HepG2 (cell line): Measurements from ENCODE around the gene SYTL1. TPM values are rescaled to one million over a fixed set of nuclear protein-coding genes. Genes with fewer than 3 reads are reported as not detected.

Experiments used
- AGO1 ChIP-seq: fragments of 200-400 bp; formaldehyde crosslinking; IDR thresholded peaks from 2 replicates; pipeline ENCODE4 v1.6.1; 2017; ENCODE audit warnings: mild to moderate bottlenecking, low read depth, low read length, moderate library complexity; ENCODE audit not compliant: poor library complexity, severe bottlenecking
- ATF5 ChIP-seq: sonication (generic); formaldehyde crosslinking; IDR thresholded peaks from 2 replicates; pipeline ENCODE4 v1.4.0; 2020; ENCODE audit warnings: mild to moderate bottlenecking, low read depth, missing genetic modification reagents
- HINFP ChIP-seq: sonication (generic); formaldehyde crosslinking; IDR thresholded peaks from 2 replicates; pipeline ENCODE4 v1.4.0; 2020; ENCODE audit warnings: low read depth, mild to moderate bottlenecking, missing genetic modification reagents
- HMGA1 ChIP-seq: sonication (generic); formaldehyde crosslinking; conservative IDR thresholded peaks from 2 replicates; pipeline ENCODE4 v1.4.0; 2020; ENCODE audit warnings: missing genetic modification reagents
- POLR2AphosphoS2 ChIP-seq: IDR thresholded peaks from 2 replicates; pipeline ENCODE4 v1.6.1; 2011; ENCODE audit warnings: low read depth, low read length, improper control_type of control experiment
- PREB ChIP-seq: sonication (generic); formaldehyde crosslinking; IDR thresholded peaks from 2 replicates; pipeline ENCODE4 v1.4.0; 2020; ENCODE audit warnings: missing genetic modification reagents
- SAP130 ChIP-seq: IDR thresholded peaks from 2 replicates; pipeline ENCODE4 v1.6.1; 2016; ENCODE audit warnings: low read depth
- TGIF2 ChIP-seq: IDR thresholded peaks from 2 replicates; pipeline ENCODE4 v1.6.1; 2016; ENCODE audit warnings: control low read depth, missing compliant biosample characterization
- U2AF1 ChIP-seq: fragments of 200-400 bp; formaldehyde crosslinking; optimal IDR thresholded peaks from 2 replicates; pipeline ENCODE3; 2017; ENCODE audit warnings: mild to moderate bottlenecking, low read depth, low read length
- XBP1 ChIP-seq: sonication (generic); formaldehyde crosslinking; IDR thresholded peaks from 2 replicates; pipeline ENCODE4 v1.5.0; 2020; ENCODE audit warnings: missing genetic modification reagents
- ZBED4 ChIP-seq: sonication (generic); formaldehyde crosslinking; IDR thresholded peaks from 2 replicates; pipeline ENCODE4 v1.4.0; 2020; ENCODE audit warnings: missing genetic modification reagents, borderline replicate concordance
- ZBTB34 ChIP-seq: sonication (generic); formaldehyde crosslinking; IDR thresholded peaks from 2 replicates; pipeline ENCODE4 v1.8.0; 2022; ENCODE audit warnings: mild to moderate bottlenecking, missing genetic modification reagents
- ZC3H13 ChIP-seq: sonication (generic); formaldehyde crosslinking; IDR thresholded peaks from 2 replicates; pipeline ENCODE4 v1.8.1; 2023; ENCODE audit warnings: mild to moderate bottlenecking, missing genetic modification reagents, moderate library complexity
- ZFY ChIP-seq: sonication (generic); formaldehyde crosslinking; IDR thresholded peaks from 2 replicates; pipeline ENCODE4 v1.4.0; 2020; ENCODE audit warnings: missing genetic modification reagents
- ZNF329 ChIP-seq: sonication (generic); formaldehyde crosslinking; IDR thresholded peaks from 2 replicates; pipeline ENCODE4 v1.9.0; 2021; ENCODE audit warnings: low read depth, mild to moderate bottlenecking, missing genetic modification reagents
- ZNF580 ChIP-seq: IDR thresholded peaks from 2 replicates; pipeline ENCODE4 v1.6.1; 2016; ENCODE audit warnings: low read depth, borderline replicate concordance
- ZNF704 ChIP-seq: sonication (generic); formaldehyde crosslinking; IDR thresholded peaks from 2 replicates; pipeline ENCODE4 v1.8.1; 2023; ENCODE audit warnings: mild to moderate bottlenecking, inconsistent platforms, moderate library complexity, missing genetic modification reagents, borderline replicate concordance
- ZSCAN12 ChIP-seq: sonication (generic); formaldehyde crosslinking; IDR thresholded peaks from 2 replicates; pipeline ENCODE4 v1.9.0; 2021; ENCODE audit warnings: mild to moderate bottlenecking, missing genetic modification reagents
- ZSCAN22 ChIP-seq: sonication (generic); formaldehyde crosslinking; IDR thresholded peaks from 2 replicates; pipeline ENCODE4 v1.4.0; 2020; ENCODE audit warnings: mild to moderate bottlenecking, missing genetic modification reagents
- polyA plus RNA-seq, 8 experiments: library from polyadenylated mRNA; depleted of rRNA in 3 of 8; stranded (reverse) in 7 of 8; unstranded in 1 of 8; fragments of >200 nt; fragmentation: Illumina TruSeq in 4 of 8; extraction: Trizol in 4 of 8; gene quantifications; 2 replicates each; pipeline versions ENCODE4 v1.2.1 to v1.2.3, GENCODE V29; 2011 to 2016; ENCODE audit warnings: low read depth in 4 of 8, missing spikeins in 1 of 8, mixed read lengths in 1 of 8; ENCODE audit not compliant: insufficient read depth in 1 of 8
- total RNA-seq, 5 experiments: library from RNA; depleted of rRNA; stranded (reverse); fragments of >200 nt; fragmentation: Illumina TruSeq; extraction: Trizol; gene quantifications; 2 replicates each; pipeline ENCODE4 v1.2.3, GENCODE V29; 2016; ENCODE audit warnings: low read depth in 1 of 5

The SYTL1 gene
- total and polyA plus RNA-seq, 2 of the 13 experiments (the other 11 are each of a cell fraction or from before 2014, with no cell fraction given): 11.1 to 17.8 TPM

GRCh38 chr1:27321813-27322568, 19.8 kb upstream of the SYTL1 start, which contains the start of gene TMEM222 (continued):
- TF ChIP-seq ZC3H13 (peak; percentile 87), ZBED4 (CRISPR knock-in tag) (no peak), ZFY (CRISPR knock-in tag) (peak; percentile 93), HINFP (CRISPR knock-in tag) (0 out of 2 replicates have a peak, but pooled peaks have one; percentile 47), SAP130 (peak; percentile 94), ATF5 (CRISPR knock-in tag) (no peak), XBP1 (no peak), ZNF329 (no peak), AGO1 (no peak), HMGA1 (CRISPR knock-in tag) (no peak), U2AF1 (peak; percentile 41), ZNF580 (CRISPR knock-in tag) (peak; percentile 77; the same call in 1 of the 2 replicates), ZBTB34 (CRISPR knock-in tag) (peak; percentile 68; the same call in 1 of the 2 replicates), PREB (CRISPR knock-in tag) (no peak), TGIF2 (CRISPR knock-in tag) (peak; percentile 80), POLR2AphosphoS2 (no peak), ZSCAN12 (CRISPR knock-in tag) (no peak), ZNF704 (no peak; the same call in 1 of the 2 replicates), ZSCAN22 (no peak)
